Cardiac muscle cell (in vitro differentiated cells and primary cell): ENCODE results near the gene PJVK. TPM values are rescaled to one million over a fixed set of nuclear protein-coding genes. Genes with fewer than 3 reads are reported as not detected.
A peak's percentile ranks its signal among the peaks of the same experiment; 100 is the strongest.
"Not testable (repeated sequence)": the region's sequence is repeated elsewhere in the genome, so short reads cannot be mapped to it uniquely, and the experiment has no call there.

Experiments used
- DNase-seq, 2 donors: peaks; one replicate each; pipeline versions ENCODE4 v3.0.0 to v3.0.0-alpha.2; 2010 to 2017; ENCODE audit warnings: low read depth in 1 of 2, low spot score in 1 of 2
- H3K27ac ChIP-seq: fragments of 200-600 bp; sonication (generic); 2 replicates; pipeline ENCODE4 v1.5.1; 2016
- H3K27me3 ChIP-seq: fragments of 200-600 bp; sonication (generic); 2 replicates; pipeline ENCODE4 v1.6.0; 2016; ENCODE audit warnings: control low read depth
- H3K36me3 ChIP-seq: fragments of 200-600 bp; sonication (generic); 2 replicates; pipeline ENCODE4 v1.5.1; 2016; ENCODE audit warnings: control low read depth
- H3K4me1 ChIP-seq: fragments of 200-600 bp; sonication (generic); 2 replicates; pipeline ENCODE4 v1.8.1; 2017; ENCODE audit warnings: low read depth, mild to moderate bottlenecking, mixed run types
- H3K4me3 ChIP-seq: fragments of 200-600 bp; sonication (generic); 2 replicates; pipeline ENCODE4 v1.5.1; 2016; ENCODE audit warnings: mild to moderate bottlenecking
- H3K9me3 ChIP-seq: fragments of 200-600 bp; sonication (generic); 2 replicates; pipeline ENCODE4 v1.5.1; 2017; ENCODE audit warnings: low read depth, mild to moderate bottlenecking, control low read depth
- polyA plus RNA-seq: library from polyadenylated mRNA; unstranded; fragments of >200 nt; fragmentation: Nextera tagmentation; extraction: Ambion mirVana; gene quantifications from 2 replicates; pipeline ENCODE4 v1.2.1, GENCODE V29; 2016
- total RNA-seq: library from RNA; depleted of rRNA; stranded (reverse); fragments of >200 nt; gene quantifications from 2 replicates; pipeline ENCODE4 v1.2.3, GENCODE V29; 2016
- TF ChIP-seq, protein P1 (sequence below): IDR thresholded peaks from 2 replicates; pipeline ENCODE4 v1.5.1; 2012; ENCODE audit warnings: low read depth, mild to moderate bottlenecking, low read length

The PJVK gene
- total and polyA plus RNA-seq, 2 experiments from 2014 or later = 6.9 to 13.3 TPM

DNA sequence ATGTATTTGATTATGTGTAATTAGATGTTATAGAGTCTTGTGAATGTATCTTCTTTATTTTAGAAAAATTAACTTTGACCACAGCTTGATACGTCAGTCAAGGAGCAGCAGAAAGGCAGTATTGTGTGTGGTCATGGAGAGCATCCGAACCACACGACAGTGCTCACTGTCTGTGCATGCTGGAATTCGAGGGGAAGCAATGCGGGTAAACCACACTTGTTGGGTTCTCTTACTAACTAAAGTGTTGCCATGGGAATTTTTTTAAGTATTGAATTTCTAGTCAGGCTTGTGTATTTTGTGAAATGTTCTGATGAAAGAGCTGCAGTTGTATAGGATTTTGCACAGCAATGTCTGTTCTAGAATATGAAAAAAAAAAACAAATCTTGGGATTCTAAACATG is 4.8 kb downstream of the PJVK start:
- no peak for DNase-seq
- Histone ChIP-seq H3K36me3 (no peaks in the 10 kb centered on the region), H3K27me3 (no peaks in the 10 kb centered on the region), H3K4me3 (no peak overlapping the region), H3K27ac (no peak overlapping the region), H3K9me3 (no peaks in the 10 kb centered on the region), H3K4me1 (no peaks in the 10 kb centered on the region)
- TF ChIP-seq, protein P1, sequence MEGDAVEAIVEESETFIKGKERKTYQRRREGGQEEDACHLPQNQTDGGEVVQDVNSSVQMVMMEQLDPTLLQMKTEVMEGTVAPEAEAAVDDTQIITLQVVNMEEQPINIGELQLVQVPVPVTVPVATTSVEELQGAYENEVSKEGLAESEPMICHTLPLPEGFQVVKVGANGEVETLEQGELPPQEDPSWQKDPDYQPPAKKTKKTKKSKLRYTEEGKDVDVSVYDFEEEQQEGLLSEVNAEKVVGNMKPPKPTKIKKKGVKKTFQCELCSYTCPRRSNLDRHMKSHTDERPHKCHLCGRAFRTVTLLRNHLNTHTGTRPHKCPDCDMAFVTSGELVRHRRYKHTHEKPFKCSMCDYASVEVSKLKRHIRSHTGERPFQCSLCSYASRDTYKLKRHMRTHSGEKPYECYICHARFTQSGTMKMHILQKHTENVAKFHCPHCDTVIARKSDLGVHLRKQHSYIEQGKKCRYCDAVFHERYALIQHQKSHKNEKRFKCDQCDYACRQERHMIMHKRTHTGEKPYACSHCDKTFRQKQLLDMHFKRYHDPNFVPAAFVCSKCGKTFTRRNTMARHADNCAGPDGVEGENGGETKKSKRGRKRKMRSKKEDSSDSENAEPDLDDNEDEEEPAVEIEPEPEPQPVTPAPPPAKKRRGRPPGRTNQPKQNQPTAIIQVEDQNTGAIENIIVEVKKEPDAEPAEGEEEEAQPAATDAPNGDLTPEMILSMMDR = no peak

DNA sequence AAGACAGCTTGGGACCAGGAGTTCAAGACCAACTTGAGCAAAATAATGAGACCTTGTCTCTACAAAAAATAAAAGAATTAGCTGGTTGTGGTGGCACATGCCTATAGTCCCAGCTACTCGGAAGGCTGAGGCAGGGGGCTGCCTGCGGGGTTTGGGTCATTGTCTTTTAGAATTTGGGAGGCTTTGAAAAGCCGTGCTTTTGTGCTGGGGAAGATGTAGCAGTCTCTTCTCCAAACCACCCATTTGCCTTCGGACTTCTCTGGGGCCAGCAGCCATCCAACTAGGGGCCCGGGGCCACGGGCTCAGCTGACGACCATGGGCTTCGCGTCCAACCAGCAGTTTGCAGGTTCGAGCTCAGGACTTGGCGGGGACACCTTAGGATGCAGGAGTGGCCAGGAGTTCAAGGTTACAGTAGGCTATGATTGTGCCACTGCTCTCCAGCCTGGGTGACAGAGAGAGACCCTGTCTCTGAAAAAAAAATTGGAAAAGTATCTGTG is 6.3 kb downstream of the PJVK start:
- DNase-seq = no peak
- TF ChIP-seq, protein P1 = no peak
- Histone ChIP-seq H3K4me1 (no peaks in the 10 kb centered on the region), H3K4me3 (no peak overlapping the region), H3K9me3 (no peaks in the 10 kb centered on the region), H3K27ac (no peak overlapping the region), H3K36me3 (no peaks in the 10 kb centered on the region), H3K27me3 (no peaks in the 10 kb centered on the region)

DNA sequence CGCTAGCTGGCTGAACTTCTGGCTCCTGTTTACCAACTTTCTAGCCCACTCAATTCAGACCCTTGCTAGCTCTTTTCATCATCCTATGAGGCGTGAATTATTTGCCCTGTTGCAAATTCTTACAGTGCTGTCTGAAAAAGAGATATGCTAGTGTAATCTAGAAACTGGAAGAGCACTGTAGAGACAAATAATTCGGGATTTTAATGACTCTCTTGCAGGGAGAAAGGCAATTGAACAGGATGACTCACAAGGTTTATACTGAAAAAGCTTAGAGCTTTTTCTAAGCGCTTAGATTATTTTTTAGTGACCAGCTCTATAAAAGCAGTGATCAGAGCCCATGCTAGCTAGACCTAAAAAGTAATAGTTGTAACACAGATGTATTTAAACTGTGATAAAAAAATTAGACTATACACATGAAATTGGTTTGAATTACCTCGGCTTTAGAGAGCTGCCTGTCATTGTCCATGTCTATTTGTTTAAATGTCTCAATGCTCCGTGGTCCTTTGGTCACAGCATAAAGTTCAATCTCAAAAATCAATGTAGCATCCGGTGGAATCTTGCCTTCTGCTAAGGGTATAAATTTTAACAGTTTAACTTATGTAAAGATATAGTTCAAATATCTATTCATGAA is 18.2 kb downstream of the PJVK start:
- TF ChIP-seq, protein P1 = no peak
- no peaks in the 10 kb centered on the region for H3K36me3 ChIP-seq
- no peak overlapping the region for H3K4me3 ChIP-seq
- no peaks in the 10 kb centered on the region for H3K9me3 ChIP-seq
- no peak overlapping the region for H3K27ac ChIP-seq
- no peaks in the 10 kb centered on the region for H3K27me3 ChIP-seq
- no peaks in the 10 kb centered on the region for H3K4me1 ChIP-seq
- no peak for DNase-seq

DNA sequence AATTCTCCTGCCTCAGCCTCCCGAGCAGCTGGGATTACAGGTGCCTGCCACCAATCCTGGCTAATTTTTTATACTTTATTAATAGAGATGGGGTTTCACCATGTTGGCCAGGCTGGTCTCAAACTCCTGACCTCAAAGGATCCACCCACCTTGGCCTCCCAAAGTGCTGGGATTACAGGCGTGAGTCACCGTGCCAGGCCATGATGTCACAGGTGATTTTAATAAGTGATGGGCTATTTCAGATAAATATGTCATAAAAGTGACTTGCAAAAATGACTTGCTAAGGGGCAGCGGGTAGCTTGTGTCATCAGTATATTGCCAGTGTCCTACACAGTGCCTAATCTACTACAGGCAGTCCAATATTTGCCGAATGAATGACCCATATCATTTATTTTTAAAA is 20.1 kb downstream of the PJVK start:
- not testable (repeated sequence) for DNase-seq, H3K27me3 ChIP-seq, H3K4me3 ChIP-seq, H3K9me3 ChIP-seq, H3K27ac ChIP-seq, H3K36me3 ChIP-seq, H3K4me1 ChIP-seq

DNA sequence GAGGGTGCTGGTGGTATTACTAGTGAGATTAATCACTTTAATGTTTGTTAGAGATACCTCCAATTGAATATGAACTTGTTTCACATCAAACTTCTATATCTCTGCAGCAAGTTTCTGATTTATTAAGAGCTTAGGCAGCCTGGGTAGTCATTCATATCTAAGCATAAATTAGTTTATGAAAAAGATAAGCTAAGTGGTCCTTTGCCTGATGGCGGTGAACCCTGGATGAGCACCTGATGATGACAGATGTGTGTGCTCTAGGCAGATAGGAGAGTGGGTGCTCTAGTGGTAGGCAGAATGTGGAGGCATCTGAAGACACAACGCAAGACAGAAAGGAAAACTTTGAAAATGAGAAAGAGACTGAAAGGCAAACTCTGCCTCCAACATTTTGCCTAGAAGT is 22.2 kb downstream of the PJVK start:
- TF ChIP-seq, protein P1 = no peak
- H3K27ac ChIP-seq = no peak overlapping the region
- DNase-seq = no peak
- H3K27me3 ChIP-seq = no peaks in the 10 kb centered on the region
- peaks cover 7% of the 10 kb centered on the region for H3K4me1 ChIP-seq
- no peaks in the 10 kb centered on the region for H3K36me3 ChIP-seq
- no peaks in the 10 kb centered on the region for H3K9me3 ChIP-seq
- H3K4me3 ChIP-seq = no peak overlapping the region

DNA sequence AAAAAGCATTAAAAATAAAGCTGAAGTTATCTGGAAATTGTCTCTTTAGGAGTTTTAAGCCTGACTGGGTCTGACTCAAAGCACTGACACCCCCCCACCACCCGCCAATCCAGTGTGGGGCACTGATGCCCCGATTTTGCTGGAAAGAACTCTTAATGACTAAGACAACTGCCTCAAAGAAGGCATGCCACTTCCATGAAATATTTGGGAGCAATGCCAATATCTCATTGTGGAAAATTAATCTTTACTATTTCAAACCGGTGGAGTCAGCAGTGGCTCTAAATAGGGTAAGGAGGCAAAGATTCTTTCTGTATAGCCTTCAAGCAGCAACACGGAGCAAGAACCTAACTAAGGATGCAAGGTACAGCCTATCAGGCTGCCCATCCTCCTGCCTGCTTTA is 22.8 kb downstream of the PJVK start:
- peak in 1 of 2 donors; percentile 41 for DNase-seq
- Histone ChIP-seq H3K36me3 (no peaks in the 10 kb centered on the region), H3K4me3 (no peak overlapping the region), H3K27ac (no peak overlapping the region), H3K4me1 (peaks cover 7% of the 10 kb centered on the region), H3K9me3 (no peaks in the 10 kb centered on the region), H3K27me3 (no peaks in the 10 kb centered on the region)
- TF ChIP-seq, protein P1 = no peak
